Measurements from ENCODE around the gene EPHA3. TPM values are rescaled to one million over a fixed set of nuclear protein-coding genes. Genes with fewer than 3 reads are reported as not detected.

The EPHA3 gene
- total and polyA plus RNA-seq, 10 of the 15 experiments (the other 5 are each of a cell fraction or from before 2014, with no cell fraction given), result 0.03 to 39.0 (median 0.07) TPM; not detected in 4

DNA sequence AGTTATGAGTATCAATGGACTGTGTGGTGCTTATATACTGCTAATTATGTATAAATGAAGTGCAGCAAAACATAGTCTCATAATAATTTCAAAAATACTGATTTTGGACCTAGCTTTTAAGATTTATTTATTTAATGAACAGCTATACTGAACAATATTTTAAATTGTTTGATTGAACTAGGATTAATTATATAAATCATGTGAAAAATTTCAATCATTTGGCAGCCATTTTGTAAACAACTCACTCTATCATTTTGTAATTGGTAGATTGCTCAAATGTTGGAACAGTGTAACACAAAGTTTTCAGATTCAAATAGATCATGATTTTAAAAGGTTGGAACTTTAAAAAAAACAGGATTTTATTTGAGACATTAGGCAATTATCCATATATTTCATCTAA, 47.0 kb downstream of the EPHA3 start:
- H3K9me3 ChIP-seq (replicated peaks; ENCODE audit: control insufficient read depth, insufficient read depth, low read length), result no peaks in the 10 kb centered on the region
- no peaks in the 10 kb centered on the region for H3K27me3 ChIP-seq (replicated peaks in 1 of 2; ENCODE audit: control insufficient read depth in 2 of 2, insufficient read depth in 2 of 2, low read length in 1 of 2)
- ATAC-seq, result no peak
- ChIA-PET SMC1A (ENCODE audit: uncharacterized antibody, unreplicated experiment) (no interaction called here), RAD21 (ENCODE audit: unreplicated experiment) (no interaction called here), CTCF (no interaction called here), POLR2A (no interaction called here)
- FAIRE-seq, result no peak
- BruUV-seq (replicated peaks), result no TSS peak
- no peaks in the 10 kb centered on the region for H3K36me3 ChIP-seq (ENCODE audit: control insufficient read depth in 2 of 2, insufficient read depth in 2 of 2, low read length in 1 of 2)
- H3K79me2 ChIP-seq (ENCODE audit: control insufficient read depth, insufficient read depth, low read length), result no peaks in the 10 kb centered on the region
- TF ChIP-seq LARP7 (IDR thresholded peaks at IDR 0.05) (no peak), MEF2A (IDR thresholded peaks at IDR 0.05; ENCODE audit: insufficient read depth, low read depth, low read length) (no peak), HDGF (IDR thresholded peaks at IDR 0.05) (no peak), MTA2 (IDR thresholded peaks at IDR 0.05; ENCODE audit: low read depth) (no peak), CEBPB (IDR thresholded peaks at IDR 0.05; ENCODE audit: borderline replicate concordance in 1 of 2, low read depth in 2 of 2, low read length in 2 of 2) (no peak), CREM (IDR thresholded peaks at IDR 0.05; ENCODE audit: low read depth) (no peak), EZH2 (IDR thresholded peaks at IDR 0.05; ENCODE audit: borderline replicate concordance, control insufficient read depth, low read depth, low read length) (no peak), POLR2A (IDR thresholded peaks at IDR 0.05; ENCODE audit: low read depth, low read length) (no peak), SMC3 (IDR thresholded peaks at IDR 0.05; ENCODE audit: borderline replicate concordance, low read length) (no peak), NRF1 (conservative IDR thresholded peaks at IDR 0.05; ENCODE audit: low read depth, low read length) (no peak), IRF4 (IDR thresholded peaks at IDR 0.05; ENCODE audit: low read depth, low read length) (no peak), FOXM1 (IDR thresholded peaks at IDR 0.05; ENCODE audit: low read depth, low read length) (no peak), BRCA1 (IDR thresholded peaks at IDR 0.05; ENCODE audit: low read depth, low read length) (no peak)
- TF ChIP-seq, protein P1, sequence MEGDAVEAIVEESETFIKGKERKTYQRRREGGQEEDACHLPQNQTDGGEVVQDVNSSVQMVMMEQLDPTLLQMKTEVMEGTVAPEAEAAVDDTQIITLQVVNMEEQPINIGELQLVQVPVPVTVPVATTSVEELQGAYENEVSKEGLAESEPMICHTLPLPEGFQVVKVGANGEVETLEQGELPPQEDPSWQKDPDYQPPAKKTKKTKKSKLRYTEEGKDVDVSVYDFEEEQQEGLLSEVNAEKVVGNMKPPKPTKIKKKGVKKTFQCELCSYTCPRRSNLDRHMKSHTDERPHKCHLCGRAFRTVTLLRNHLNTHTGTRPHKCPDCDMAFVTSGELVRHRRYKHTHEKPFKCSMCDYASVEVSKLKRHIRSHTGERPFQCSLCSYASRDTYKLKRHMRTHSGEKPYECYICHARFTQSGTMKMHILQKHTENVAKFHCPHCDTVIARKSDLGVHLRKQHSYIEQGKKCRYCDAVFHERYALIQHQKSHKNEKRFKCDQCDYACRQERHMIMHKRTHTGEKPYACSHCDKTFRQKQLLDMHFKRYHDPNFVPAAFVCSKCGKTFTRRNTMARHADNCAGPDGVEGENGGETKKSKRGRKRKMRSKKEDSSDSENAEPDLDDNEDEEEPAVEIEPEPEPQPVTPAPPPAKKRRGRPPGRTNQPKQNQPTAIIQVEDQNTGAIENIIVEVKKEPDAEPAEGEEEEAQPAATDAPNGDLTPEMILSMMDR (IDR thresholded peaks at IDR 0.05 in 2 of 3, conservative IDR thresholded peaks at IDR 0.05 in 1 of 3; ENCODE audit: control insufficient read depth in 2 of 3, extremely low read depth in 1 of 3, insufficient read depth in 1 of 3, low read depth in 3 of 3, low read length in 3 of 3), result no peak
- TF ChIP-seq, protein P2, sequence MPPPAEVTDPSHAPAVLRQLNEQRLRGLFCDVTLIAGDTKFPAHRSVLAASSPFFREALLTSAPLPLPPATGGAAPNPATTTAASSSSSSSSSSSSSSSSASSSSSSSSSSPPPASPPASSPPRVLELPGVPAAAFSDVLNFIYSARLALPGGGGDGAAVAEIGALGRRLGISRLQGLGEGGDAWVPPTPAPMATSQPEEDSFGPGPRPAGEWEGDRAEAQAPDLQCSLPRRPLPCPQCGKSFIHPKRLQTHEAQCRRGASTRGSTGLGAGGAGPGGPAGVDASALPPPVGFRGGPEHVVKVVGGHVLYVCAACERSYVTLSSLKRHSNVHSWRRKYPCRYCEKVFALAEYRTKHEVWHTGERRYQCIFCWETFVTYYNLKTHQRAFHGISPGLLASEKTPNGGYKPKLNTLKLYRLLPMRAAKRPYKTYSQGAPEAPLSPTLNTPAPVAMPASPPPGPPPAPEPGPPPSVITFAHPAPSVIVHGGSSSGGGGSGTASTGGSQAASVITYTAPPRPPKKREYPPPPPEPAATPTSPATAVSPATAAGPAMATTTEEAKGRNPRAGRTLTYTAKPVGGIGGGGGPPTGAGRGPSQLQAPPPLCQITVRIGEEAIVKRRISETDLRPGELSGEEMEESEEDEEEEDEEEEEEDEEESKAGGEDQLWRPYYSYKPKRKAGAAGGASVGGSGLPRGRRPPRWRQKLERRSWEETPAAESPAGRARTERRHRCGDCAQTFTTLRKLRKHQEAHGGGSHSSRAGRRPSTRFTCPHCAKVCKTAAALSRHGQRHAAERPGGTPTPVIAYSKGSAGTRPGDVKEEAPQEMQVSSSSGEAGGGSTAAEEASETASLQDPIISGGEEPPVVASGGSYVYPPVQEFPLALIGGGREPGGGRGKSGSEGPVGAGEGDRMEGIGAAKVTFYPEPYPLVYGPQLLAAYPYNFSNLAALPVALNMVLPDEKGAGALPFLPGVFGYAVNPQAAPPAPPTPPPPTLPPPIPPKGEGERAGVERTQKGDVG (CRISPR knock-in tag; IDR thresholded peaks at IDR 0.05), result no peak
- in situ Hi-C loops (cut with MboI) (no loop called here), intact Hi-C loops (cut with micrococcal nuclease; ENCODE audit: unreplicated experiment) (no loop called here)
- H3K27ac ChIP-seq (ENCODE audit: control insufficient read depth, insufficient read depth), result no peak overlapping the region
- no peak overlapping the region for H3K4me3 ChIP-seq
- H3K9ac ChIP-seq (ENCODE audit: control insufficient read depth, insufficient read depth, low read length), result no peak overlapping the region
- no peak overlapping the region for H3K4me2 ChIP-seq (ENCODE audit: control insufficient read depth, insufficient read depth)
- no peaks in the 10 kb centered on the region for H4K20me1 ChIP-seq (ENCODE audit: control insufficient read depth, insufficient read depth)
- DNase-seq (ENCODE audit: low read depth, low spot score), result no peak
- no peaks in the 10 kb centered on the region for H3K4me1 ChIP-seq (ENCODE audit: control insufficient read depth, insufficient read depth, low read length)
- H2AFZ ChIP-seq (ENCODE audit: control insufficient read depth, low read depth, low read length), result no peak overlapping the region

Data from GM12878 (cell line).